ENCODE measurements around the gene TAC4.

- TF ChIP-seq ATF3 (IDR thresholded peaks at IDR 0.05): no peak
- TF ChIP-seq ATF3 (CRISPR knock-in tag; conservative IDR thresholded peaks at IDR 0.05): no peak
- TF ChIP-seq EZH2 (IDR thresholded peaks at IDR 0.05; ENCODE audit: borderline replicate concordance, low read depth, low read length): no peak
- TF ChIP-seq ZBTB43 (CRISPR knock-in tag; IDR thresholded peaks at IDR 0.05): no peak
- TF ChIP-seq HMG20B (CRISPR knock-in tag; IDR thresholded peaks at IDR 0.05): no peak
- no peak for TF ChIP-seq GABPA (tag; conservative IDR thresholded peaks at IDR 0.05; ENCODE audit: low read depth)
- no peak for TF ChIP-seq NR3C1 (CRISPR knock-in tag; IDR thresholded peaks at IDR 0.05)
- no peak for TF ChIP-seq SRF (CRISPR knock-in tag; IDR thresholded peaks at IDR 0.05)
Measured at GRCh38 chr17:49887744-49888360, 40.0 kb upstream of the TAC4 start.

Measured in K562 (cell line).